Activated CD8-positive, alpha-beta T cell treated with anti-CD3 and anti-CD28 coated beads for 36 hours (primary cell): Measurements from ENCODE around the gene SPAG16. TPM values are rescaled to one million over a fixed set of nuclear protein-coding genes. Genes with fewer than 3 reads are reported as not detected.

ENCODE experiments used
- ATAC-seq: fragments of 200-7000 bp; cut with Tn5 transposase; one replicate; pipeline ENCODE4 v1.10.0; 2021; ENCODE audit warnings: mild to moderate bottlenecking, moderate library complexity
- CTCF ChIA-PET: fragments of 350-600 bp; sonication (Branson Sonifier 250); formaldehyde crosslinking; loops from one replicate; lab custom pipeline; 2021; ENCODE audit warnings: antibody characterized with exemption; lab: Charles Lee
- POLR2A ChIA-PET: fragments of 350-600 bp; sonication (Branson Sonifier 250); formaldehyde crosslinking; loops from one replicate; lab custom pipeline; 2021; ENCODE audit warnings: antibody characterized with exemption; lab: Charles Lee
- DNase-seq: peaks from one replicate; pipeline ENCODE4 v3.0.0-alpha.2; 2020
- H3K27ac Mint-ChIP-seq: one replicate; pipeline ENCODE4 v1.8.0; 2021; ENCODE audit warnings: mild to moderate bottlenecking, mixed read lengths
- H3K27me3 Mint-ChIP-seq: one replicate; pipeline ENCODE4 v1.8.0; 2021; ENCODE audit warnings: mixed read lengths
- H3K36me3 Mint-ChIP-seq: one replicate; pipeline ENCODE4 v1.8.0; 2021; ENCODE audit warnings: low read depth, mixed read lengths
- H3K4me1 Mint-ChIP-seq: one replicate; pipeline ENCODE4 v1.8.0; 2021; ENCODE audit warnings: low read depth, mixed read lengths
- H3K4me3 Mint-ChIP-seq: one replicate; pipeline ENCODE4 v1.8.0; 2021; ENCODE audit warnings: mild to moderate bottlenecking, moderate library complexity, mixed read lengths
- H3K9me3 Mint-ChIP-seq: one replicate; pipeline ENCODE4 v1.8.0; 2021; ENCODE audit warnings: mixed read lengths
- CTCF ChIP-seq: fragments of 200-600 bp; IDR thresholded peaks from one replicate; pipeline ENCODE4 v1.8.0; 2022; ENCODE audit warnings: antibody characterized with exemption, mild to moderate bottlenecking
- intact Hi-C: fragments of 100-400 bp; cut with micrococcal nuclease; formaldehyde crosslinking; loops from one replicate; pipeline ENCODE4 v1.10.0; 2022
- total RNA-seq, 2 experiments: library from RNA; stranded (reverse); gene quantifications; one replicate each; pipeline ENCODE4 v1.2.3, GENCODE V29; 2021

SPAG16 gene
- total RNA-seq, 2 experiments from 2014 or later = 9.4 to 11.7 TPM

- POLR2A ChIA-PET = no interaction called here
- Mint-ChIP-seq H3K27ac (no peak overlapping the region), H3K27me3 (no peaks in the 10 kb centered on the region), H3K4me3 (no peak overlapping the region), H3K4me1 (no peaks in the 10 kb centered on the region), H3K36me3 (no peaks in the 10 kb centered on the region), H3K9me3 (peaks cover 20% of the 10 kb centered on the region)
- no peak for DNase-seq
- CTCF ChIA-PET = no interaction called here
- ATAC-seq = no peak
- TF ChIP-seq CTCF = no peak
- intact Hi-C loops = no loop called here
These were observed 1010.2 kb downstream of the SPAG16 start for GRCh38 chr2:214294426-214294825.

- Mint-ChIP-seq H3K27me3 (no peaks in the 10 kb centered on the region), H3K4me1 (no peaks in the 10 kb centered on the region), H3K4me3 (no peak overlapping the region), H3K27ac (no peak overlapping the region), H3K36me3 (no peaks in the 10 kb centered on the region), H3K9me3 (peaks cover 7% of the 10 kb centered on the region)
- no peak for TF ChIP-seq CTCF
- ATAC-seq (no peak), DNase-seq (no peak)
- ChIA-PET CTCF (no interaction called here), POLR2A (no interaction called here)
- intact Hi-C loops = no loop called here
These were observed 1013.2 kb downstream of the SPAG16 start for GRCh38 chr2:214297423-214297822.

GRCh38 chr2:214310319-214310718 lies 1026.1 kb downstream of the SPAG16 start:
- CTCF ChIA-PET = interaction anchor here (0.7 kb wide), 1 partner anchor 60 kb away, joined by 3 read pairs; no protein-coding TSS in a partner anchor
- Mint-ChIP-seq H3K9me3 (peaks cover 7% of the 10 kb centered on the region), H3K27me3 (no peaks in the 10 kb centered on the region), H3K4me3 (no peak overlapping the region), H3K4me1 (no peaks in the 10 kb centered on the region), H3K27ac (no peak overlapping the region), H3K36me3 (no peaks in the 10 kb centered on the region)
- no peak for TF ChIP-seq CTCF
- intact Hi-C loops = no loop called here
- POLR2A ChIA-PET = no interaction called here
- DNase-seq = no peak
- no peak for ATAC-seq

- Mint-ChIP-seq H3K9me3 (peaks cover 7% of the 10 kb centered on the region), H3K27me3 (no peaks in the 10 kb centered on the region), H3K27ac (no peak overlapping the region), H3K4me1 (no peaks in the 10 kb centered on the region), H3K4me3 (no peak overlapping the region), H3K36me3 (no peaks in the 10 kb centered on the region)
- POLR2A ChIA-PET = no interaction called here
- TF ChIP-seq CTCF = no peak
- intact Hi-C loops = no loop called here
- no peak for DNase-seq
- CTCF ChIA-PET = interaction anchor here (0.7 kb wide), 2 partner anchors 52 to 60 kb away, joined by 3 to 4 read pairs; no protein-coding TSS in a partner anchor
- no peak for ATAC-seq
These were observed 1026.8 kb downstream of the SPAG16 start for GRCh38 chr2:214311031-214311533.

- DNase-seq (no peak), ATAC-seq (no peak)
- no peak overlapping the region for H3K27ac Mint-ChIP-seq
- H3K4me3 Mint-ChIP-seq = no peak overlapping the region
- peaks cover 4% of the 10 kb centered on the region for H3K9me3 Mint-ChIP-seq
- intact Hi-C loops = no loop called here
- no peaks in the 10 kb centered on the region for H3K27me3 Mint-ChIP-seq
- no peak for TF ChIP-seq CTCF
- H3K4me1 Mint-ChIP-seq = no peaks in the 10 kb centered on the region
- ChIA-PET POLR2A (no interaction called here), CTCF (no interaction called here)
- H3K36me3 Mint-ChIP-seq = no peaks in the 10 kb centered on the region
These were observed 1027.9 kb downstream of the SPAG16 start for GRCh38 chr2:214311931-214312749.
